Suppressor macrophage (primary cell): ENCODE data around the gene HSPH1.
"Not testable (repeated sequence)": the region's sequence is repeated elsewhere in the genome, so short reads cannot be mapped to it uniquely, and the experiment has no call there.

Experiments
- DNase-seq, 4 experiments: peaks; one replicate each; pipeline ENCODE4 v3.0.0-alpha.2; 2020 to 2022

Gene HSPH1

DNA sequence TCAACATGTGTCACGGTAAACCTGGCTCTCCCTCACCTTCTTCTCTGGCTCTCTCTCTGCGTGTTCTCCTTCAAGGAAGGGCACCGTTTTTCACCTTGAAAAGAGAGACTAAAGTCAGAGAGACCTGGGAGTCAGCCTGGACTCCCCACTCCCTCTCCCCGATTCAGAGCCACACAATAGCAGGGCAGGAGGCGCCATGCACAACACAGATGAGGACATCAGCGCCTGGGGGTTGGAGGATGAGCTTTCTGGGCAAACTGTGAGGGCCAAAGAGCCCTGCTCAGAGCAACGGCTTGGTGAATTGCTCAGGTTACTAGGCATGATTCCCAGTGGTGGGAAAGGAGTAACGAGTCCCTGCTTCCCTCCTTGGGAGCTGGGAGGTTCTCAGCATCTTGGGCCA is 32.3 kb downstream of the HSPH1 start:
- DNase-seq, result no peak

DNA sequence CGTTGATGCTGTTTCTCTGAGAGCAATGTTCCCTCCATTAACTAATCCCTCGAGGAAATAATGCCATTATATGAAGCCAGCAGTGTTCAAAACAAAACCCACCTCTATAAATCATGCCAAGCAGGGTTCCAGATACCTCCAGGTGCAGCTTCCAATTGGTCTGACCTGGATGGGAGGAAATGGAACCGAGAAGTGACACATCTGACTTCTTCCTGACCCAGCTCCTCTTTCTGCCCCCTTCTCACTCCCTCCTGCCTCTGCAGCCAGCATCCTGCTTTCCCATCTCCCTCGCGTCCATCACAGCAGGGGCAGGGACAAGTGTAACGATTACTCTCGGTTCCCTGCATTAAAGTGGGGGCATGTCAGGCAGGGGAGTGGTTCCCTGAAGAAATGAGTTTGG is 37.5 kb downstream of the HSPH1 start:
- DNase-seq, result no peak

DNA sequence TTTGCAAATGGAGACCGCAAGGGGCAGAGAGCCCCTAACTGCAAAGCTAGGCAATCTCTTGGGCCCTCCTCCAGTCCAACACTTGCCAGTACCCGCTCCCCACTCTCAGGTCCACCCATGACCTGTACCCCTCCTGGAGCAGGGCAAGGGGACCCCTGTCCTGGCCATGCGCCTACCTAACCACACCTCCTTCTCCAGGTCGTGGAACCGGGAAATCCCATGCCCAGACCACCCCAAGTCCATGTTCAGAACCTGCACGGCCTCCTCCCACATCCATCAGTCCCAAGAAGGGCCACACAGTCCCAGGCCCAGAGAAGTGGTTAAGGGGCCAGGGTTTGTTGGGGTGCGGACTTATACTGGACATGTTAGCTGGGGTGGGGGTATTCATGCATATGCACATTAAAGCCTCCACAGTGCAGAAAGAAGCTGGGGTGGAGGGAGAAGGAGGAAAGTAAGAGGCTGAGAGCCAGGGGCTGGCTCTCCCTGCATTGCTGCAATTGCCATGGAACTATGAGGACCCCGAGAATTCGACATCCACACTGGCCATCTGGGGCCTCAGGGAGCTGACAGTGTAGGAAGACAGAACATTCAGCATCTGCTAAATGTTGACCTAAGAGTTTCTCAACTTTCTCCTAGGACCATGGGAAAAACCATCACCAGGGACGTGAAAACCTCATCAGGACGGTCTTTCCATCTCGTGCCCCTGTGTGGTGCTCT is 39.0 kb downstream of the HSPH1 start:
- no peak for DNase-seq

DNA sequence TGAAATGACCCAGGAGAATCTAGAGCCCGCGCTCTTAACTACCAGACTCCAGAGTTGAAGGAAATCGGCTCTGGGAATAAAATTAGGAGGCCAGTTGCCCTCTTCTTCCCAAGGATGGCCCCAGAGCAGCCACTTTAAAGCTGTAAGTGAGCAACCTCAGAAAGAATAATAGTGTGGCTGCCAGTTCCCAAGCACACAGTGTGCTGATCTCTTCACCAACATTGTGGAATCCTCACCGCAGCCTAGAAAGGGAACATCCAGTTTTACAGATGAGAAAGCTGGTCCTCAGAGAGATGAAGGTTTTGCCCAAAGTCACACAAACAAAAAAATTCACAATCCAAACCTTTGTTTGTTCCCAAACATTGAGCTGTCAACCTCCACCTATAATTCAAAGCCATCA is 39.6 kb downstream of the HSPH1 start:
- no peak for DNase-seq

DNA sequence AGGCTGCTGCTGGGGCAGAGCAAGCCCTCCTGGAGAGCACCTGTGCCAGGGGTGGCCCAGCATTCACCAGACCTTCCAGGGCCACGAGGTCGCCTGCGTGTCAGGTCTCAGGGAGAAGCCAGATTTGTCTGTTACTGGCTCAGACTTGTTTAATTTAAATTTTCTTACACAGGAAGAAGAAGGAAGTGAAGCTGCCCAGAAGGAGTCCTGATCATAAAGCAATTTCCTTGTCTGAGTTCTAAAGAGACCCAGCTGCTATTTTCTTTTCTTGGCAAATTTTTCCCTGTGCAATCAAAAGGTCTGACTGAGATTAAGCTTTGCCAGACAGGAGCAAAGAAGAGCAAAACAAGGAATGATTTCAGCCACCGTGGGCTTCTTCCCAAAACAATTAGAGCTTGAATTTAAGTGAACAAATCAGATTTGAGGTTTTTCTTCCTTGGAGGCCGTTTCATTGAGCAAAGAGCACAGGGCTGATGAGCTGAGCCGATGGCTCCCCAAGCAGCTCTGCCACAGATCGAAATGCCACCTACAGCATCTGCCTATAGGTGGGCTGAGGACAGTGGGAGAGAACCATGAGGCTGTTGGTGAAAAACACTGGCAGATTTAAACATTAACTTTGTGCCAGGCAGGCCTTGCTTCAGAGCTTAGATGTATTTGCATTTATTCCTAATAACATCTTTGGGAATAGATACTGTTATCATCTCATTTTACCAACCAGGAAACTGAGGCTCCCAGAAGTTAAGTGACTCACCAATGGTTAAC is 40.1 kb downstream of the HSPH1 start:
- DNase-seq, result peak in 2 of 4 experiments; percentile 19 to 34

DNA sequence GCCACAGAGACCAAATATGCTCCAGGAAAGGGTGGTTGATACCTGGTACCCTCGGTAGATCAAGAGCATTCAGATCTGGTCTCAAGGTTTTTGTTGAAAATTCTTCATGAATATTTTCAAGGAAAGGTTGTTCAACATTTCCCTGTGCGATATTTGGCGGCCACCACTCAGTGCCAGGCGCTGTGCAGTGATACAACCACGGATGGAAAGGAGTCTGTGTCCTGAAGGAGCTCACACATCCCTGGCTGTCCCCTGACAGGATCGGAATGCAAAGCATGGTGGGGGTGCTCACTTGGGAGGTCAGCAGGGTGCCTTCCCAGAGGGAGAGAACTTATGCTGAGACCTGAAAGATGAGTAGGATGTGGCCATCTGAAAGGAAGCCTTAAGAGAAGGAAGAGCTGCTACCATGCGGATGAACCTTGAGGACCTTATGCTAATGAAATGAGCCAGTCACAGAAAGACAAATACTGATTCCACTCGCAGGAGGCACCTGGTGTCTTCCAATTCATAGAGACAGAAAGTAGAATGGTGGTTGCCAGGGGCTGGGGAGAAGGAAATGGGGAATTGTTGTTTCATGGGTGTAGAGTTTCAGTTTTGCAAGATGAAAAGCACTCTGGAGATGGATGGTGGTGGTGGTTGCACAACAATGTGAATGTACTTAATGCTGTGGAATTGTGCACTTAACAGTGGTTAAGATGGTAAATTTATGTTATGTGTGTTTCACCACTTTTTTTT is 41.6 kb downstream of the HSPH1 start:
- DNase-seq, result no peak

DNA sequence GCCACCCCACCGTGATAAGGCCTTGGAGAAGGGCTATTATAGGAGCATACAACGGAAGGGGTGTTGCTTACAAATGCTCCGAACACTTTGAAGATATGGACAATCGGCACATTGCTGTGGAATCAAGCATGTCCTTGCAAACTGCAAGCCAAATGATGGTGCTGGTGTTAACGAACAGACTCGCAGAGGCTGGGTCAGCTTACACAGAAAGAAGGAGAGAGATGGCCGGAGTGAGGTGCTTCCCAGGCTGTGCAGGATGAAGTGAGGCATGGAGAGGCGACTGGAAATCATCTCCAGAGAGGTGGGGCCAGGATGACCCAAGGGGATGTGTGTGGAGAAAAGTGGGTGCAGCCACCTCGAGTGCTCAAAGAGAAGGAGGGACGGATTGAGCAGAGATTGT is 42.2 kb downstream of the HSPH1 start:
- DNase-seq, result no peak

DNA sequence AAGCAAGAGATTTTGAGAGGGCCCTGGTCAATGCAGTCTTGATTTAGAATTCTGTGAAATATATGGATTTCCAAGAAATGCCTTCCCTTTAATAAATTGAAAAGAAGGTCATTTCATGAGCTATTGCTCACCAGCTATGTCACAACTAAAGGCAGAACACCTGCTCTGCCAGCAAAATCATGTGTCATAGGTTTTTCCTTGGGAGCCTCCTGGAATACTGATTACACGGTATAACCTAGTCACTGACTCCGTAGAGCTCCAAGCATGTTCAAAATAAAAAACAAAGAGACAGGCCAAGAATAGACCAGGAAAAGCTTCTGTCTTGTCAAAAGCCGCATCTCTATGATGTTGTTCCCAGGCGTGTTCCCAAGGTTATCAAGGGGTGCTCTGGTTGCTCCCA is 45.5 kb downstream of the HSPH1 start:
- no peak for DNase-seq

DNA sequence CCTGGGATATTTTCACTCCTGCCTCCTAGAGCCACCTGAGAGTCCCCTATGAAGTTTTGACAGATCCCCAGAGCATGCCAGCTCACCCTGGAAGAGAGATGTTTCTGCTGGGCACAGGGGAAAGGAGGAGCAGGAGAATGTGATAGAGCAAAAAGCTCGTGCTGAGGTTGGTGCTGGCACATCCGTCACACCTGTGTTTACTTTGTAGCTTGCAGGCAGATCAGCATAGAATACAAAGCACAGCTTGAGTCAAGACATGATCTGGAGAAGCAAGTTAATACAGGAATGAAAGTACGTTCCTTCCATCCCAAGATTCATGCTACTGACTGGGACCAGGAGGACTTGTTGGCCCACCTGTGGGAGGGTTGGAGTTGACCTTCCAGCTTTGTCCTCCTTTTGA is 46.1 kb downstream of the HSPH1 start:
- no peak for DNase-seq

DNA sequence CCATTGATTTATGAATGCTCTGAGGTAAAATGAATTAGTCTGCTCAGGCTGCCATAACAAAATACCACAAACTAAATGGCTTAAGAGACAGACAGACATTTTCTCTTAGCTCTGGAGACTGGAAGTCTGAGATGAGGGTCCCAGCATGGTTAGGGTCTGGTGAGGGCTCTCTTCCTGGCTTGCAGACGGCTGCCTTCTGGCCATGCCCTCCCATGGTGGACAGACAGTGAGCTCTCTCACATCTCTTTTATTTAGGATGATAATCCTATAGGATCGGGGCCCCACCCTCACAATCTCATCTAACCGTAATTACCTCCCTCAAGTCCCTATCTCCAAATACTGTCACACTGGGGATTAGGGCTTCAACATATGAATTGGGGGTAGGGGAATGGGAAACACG is 47.1 kb downstream of the HSPH1 start:
- no peak for DNase-seq

DNA sequence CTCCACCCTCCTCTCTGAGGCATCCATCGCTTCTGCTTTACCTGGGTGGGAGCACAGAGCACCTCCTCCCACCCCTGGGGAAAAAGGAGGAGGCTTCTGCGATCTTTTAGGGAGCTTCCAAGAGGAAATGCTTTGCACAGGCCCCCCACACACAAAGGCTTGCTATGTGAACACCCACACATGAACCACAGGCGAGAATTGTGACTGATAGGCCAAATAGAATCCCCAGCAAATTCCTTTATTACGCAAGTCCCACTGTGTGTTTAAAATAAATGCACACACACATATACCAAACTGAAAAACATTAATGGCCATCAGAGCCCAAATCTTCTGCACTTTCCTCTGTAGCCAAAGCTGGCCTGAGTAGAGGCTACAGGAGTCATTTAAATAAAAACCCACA is 50.6 kb downstream of the HSPH1 start:
- peak; percentile 31 to 70 (median 65) for DNase-seq

DNA sequence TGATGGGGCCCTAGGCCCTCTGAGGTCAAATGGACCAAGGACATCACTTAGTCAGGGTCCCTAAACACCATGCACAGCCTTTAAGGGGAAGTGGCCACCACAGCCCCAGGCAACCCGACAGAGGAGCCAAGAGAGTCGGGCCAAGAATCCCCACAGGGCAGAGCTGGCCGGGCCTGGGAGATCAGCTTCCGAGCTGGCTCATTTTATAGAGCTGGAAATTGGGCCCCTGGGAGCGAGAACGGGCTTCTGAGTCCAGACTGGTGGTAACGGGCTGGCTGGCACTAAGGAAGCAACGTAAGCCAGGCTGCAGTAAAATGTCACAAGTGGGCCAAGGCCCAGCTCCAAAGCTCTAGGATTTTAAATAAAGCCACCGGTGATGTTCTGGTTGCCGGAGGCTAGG is 51.1 kb downstream of the HSPH1 start:
- no peak for DNase-seq

DNA sequence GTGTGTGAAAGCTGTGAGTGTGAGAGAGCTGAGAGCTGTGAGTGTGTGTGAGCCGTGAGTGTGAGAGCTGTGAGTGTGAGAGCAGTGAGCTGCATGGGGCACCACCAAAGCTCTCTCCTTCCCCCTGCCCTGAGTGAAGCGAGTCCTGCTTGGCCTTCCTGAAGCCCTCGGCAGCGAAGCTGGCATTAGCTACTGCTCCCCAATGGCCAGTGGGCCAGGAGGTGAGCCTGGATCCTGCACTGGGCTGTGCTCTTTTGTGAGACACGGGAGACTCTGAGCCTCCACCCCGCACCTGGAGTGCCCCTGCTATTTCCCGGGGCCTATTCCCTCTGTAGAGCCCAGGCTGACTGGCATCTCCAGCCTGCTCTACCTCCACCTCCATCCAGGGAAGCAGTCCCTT is 51.5 kb downstream of the HSPH1 start:
- DNase-seq, result no peak

DNA sequence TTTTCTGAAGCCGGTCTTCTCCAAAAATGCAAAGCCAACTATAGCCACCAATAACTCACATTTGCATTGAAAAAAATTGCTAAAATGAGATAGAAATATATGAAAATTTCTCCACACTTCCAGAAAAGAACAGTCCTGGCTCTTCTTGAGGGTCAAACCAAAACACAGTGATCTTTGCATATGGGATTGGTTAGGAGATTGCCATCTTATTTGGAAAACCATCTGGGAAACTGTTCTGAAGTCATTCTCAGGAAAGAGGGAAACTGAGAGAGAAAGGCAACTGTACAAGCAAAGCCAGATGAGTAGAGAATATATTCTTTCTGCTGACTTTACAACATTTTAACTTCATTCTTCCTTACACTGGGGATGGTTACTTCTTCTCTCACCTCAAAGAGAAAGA is 54.6 kb downstream of the HSPH1 start:
- no peak for DNase-seq

DNA sequence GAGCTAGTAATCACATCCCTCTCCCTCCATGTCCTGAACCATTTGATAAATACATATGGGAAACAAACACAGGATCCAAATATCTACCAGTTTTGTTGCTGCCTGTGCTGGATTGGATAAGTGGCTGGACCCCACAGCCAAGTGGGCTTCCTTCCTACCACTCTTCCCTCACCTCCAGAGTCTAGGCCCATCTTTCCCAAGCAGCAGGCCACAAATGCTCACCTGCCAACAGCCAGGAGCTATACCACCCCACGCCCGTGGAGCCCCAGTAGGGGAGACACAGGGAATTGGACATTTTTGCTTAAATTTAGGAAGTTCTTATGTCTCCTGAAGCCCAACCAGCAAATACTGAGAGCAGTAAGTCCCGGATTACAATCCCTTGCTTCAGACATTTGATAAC is 55.8 kb downstream of the HSPH1 start:
- no peak for DNase-seq

DNA sequence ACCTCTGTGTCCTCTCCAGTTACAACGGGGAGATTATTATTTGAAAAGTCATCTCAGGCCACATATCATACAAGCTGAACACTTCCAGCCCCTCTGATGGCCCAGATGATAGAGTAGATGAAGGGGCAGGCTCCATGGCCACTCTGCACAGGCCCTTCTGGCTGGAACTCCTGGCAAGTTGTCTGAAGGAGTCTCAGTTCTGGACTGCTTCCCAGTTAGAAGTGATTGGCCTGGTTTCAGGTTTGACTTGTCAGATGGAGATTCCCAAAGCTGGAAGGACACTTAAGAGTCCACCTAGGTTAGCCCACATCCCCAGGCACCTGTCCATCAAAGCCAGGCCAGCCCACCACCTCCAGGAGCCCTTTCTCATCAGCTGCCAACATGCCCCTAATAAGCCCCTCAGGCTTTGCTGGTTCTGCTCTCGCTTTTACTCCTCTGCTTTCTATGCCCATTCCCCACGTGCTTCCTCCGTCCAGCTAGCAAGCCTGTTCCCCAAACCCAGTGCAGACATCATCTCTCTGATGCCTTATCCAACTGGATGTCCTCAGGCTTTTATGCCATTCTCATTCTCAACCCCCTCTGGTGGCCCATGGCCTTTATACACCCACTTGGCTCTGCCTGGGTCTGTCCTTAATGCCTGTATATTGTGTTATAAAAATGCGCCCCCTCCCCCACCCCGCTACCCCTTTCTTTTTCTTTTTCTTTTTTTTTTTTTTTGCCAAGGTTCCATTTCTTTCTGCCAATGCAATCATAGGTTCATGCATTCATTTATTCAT is 56.5 kb downstream of the HSPH1 start:
- DNase-seq, result no peak

DNA sequence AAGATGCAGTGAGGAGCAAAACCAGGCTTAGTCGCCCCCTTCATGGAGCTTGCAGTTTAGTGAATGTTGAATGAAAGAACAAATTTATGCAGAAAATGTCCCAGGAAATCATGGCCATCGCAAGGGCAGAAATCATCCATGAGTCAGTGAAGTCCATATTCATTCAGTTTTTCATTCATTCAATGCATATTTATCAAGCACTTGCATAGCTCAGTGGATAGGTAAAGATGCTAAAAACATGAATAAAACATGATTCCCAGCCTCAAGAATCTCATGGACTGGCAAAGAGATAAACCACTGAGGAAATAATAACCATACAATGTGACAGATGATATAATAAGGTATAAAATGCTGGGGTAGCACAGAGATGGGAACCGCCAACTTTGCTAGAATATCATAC is 58.8 kb downstream of the HSPH1 start:
- DNase-seq, result no peak

DNA sequence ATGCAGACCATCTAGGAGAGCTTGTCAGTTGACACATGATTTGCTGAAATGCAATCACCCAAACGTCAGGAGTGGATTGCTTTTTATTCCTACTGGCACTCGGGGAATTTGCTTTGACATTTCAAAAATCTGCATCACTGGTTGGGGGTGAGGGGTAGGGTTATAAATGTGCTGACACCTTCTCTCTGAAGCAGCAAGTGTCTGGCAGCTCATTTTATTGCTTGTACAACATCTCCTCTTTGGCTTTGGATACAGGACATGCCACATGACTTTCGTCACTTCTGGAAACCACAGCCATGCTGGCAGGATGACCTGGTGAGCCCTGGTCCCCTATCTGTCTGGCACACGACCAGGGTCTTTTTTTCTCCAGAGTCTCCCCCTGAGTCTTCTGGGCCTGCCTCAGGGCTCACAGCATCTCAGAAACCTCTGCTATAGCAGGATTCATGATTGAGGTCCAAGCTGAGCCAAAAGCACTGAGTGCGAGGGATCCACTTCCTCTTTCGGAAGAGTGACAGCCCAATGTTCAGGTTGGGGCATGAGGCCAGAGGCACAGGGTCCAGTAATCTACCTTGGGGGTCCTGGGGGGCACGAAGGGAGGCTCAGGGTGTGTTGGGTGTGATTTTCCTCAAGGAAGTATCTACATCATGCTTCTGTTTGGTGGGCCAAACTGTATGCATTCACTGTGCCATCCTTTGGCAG is 60.1 kb downstream of the HSPH1 start:
- no peak for DNase-seq

DNA sequence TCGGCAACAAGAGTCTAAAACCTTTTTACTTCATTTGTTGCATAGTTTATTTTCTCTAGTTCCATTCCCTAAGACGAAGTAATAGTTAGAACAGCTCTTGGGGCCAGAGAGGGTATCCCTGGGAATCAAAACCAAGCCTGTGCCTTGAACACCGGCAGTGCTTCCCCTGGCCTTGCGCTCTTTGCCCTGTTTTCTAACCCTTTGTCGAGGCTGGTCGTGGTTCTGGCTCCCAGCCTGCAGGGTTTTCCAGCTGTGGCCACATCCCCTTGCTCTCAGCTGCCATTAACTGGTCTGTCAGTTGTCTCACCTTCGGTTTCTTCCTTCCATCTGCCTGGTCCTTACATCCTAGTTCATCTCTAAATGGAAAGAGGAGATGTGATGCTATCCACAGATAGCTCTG is 61.0 kb downstream of the HSPH1 start:
- no peak for DNase-seq

DNA sequence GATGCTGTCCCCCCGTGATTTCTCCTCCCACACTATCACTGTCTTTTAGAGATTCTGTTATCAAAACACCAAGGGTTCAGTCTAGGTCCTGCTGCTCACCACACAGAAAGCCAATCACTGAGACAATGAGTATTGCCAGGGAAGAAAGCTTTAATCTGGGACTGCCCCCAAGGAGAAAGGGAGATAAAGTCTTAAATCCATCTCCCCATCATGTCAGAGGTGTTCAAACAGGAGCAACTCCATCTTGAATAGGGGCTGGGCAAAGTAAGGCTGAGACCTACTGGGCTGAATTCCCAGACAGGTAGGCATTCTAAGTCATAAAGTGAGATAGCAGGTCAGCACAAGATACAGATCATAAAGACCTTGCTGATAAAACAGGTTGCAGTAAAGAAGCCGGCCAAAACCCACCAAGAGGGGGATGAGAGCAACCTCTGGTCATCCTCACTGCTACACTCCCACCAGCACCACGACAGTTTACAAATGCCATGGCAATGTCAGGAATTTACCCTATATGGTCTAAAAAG is 63.7 kb downstream of the HSPH1 start:
- not testable (repeated sequence) for DNase-seq

DNA sequence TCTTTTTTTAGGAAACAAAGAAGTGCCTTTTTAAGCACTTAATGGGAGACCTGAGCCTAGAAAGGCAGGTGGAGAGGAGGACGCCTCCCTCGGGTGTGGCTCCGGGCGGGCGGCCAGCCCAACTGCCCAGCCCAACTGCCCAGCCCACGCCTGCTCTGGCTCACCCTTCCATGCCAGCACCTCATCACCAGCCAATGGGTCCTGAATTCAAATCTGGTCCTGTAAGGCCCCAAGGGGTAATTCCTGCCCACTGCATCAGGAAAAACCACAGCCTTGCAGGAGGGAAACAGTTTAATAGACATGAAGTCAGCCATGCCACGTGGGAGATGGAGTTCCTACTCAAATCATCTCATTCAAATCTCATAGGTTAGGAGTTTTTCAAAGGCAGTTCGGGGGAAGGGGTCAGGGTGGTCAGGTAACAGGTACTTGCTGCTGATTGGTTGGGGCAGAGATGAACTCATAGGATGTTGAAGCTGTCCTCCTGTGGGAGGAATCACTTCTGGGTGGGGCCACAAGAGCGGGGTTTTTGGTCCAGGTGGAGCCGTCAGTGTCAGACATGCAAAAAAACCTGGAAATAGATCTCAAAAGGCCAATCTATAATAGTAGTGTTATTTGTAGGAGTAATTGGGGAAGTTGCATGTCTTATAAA is 64.9 kb downstream of the HSPH1 start:
- DNase-seq, result no peak
